Measurements from ENCODE around the gene RAB17.

Gene RAB17

GRCh38 chr2:237547841-237548416 lies 42.6 kb downstream of the RAB17 start:
- H3K9me3 ChIP-seq: no peaks in the 10 kb centered on the region
- TF ChIP-seq, protein P1, sequence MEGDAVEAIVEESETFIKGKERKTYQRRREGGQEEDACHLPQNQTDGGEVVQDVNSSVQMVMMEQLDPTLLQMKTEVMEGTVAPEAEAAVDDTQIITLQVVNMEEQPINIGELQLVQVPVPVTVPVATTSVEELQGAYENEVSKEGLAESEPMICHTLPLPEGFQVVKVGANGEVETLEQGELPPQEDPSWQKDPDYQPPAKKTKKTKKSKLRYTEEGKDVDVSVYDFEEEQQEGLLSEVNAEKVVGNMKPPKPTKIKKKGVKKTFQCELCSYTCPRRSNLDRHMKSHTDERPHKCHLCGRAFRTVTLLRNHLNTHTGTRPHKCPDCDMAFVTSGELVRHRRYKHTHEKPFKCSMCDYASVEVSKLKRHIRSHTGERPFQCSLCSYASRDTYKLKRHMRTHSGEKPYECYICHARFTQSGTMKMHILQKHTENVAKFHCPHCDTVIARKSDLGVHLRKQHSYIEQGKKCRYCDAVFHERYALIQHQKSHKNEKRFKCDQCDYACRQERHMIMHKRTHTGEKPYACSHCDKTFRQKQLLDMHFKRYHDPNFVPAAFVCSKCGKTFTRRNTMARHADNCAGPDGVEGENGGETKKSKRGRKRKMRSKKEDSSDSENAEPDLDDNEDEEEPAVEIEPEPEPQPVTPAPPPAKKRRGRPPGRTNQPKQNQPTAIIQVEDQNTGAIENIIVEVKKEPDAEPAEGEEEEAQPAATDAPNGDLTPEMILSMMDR (IDR thresholded peaks at IDR 0.05): no peak
- peaks cover 0 to 23% of the 10 kb centered on the region in 2 donors for H3K27me3 ChIP-seq
- DNase-seq: peak in 1 of 2 donors; percentile 46
- H3K4me3 ChIP-seq: no peak overlapping the region
- peaks cover 0 to 30% (median 0%) of the 10 kb centered on the region in 3 donors for H3K36me3 ChIP-seq
- intact Hi-C loops (cut with DNase I; ENCODE audit: low total_unique reads): no loop called here
- no peak overlapping the region for H3K27ac ChIP-seq
- H3K4me1 ChIP-seq: no peaks in the 10 kb centered on the region

DNA sequence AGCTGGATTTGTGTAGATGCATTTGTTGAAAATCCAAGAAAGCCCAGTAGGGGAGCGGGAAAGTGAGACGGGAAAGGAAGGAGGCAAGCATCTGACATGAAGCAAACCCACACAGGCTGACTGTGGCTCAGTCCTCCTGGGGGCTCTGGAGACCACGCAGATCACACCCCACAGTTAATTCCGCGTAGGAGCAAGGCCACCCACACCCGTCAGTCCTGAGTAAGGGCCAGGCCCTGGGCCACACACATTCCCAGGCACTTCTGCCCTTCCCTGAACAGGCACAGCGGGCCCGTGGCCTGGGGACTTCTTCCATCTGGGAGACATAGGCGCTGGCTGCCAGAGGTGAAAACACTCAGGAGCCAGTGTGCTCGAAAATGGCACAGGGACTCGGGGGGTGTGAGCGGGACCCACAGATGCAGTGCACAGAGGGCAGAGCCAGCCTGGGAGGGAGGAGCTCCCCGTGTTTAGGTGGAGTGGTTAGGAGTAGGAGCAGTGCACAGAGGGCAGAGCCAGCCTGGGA lies 43.6 kb downstream of the RAB17 start:
- TF ChIP-seq, protein P1 (IDR thresholded peaks at IDR 0.05): no peak
- peaks cover 0 to 28% of the 10 kb centered on the region in 2 donors for H3K27me3 ChIP-seq
- peaks cover 0 to 28% (median 0%) of the 10 kb centered on the region in 3 donors for H3K36me3 ChIP-seq
- no peak overlapping the region for H3K4me3 ChIP-seq
- no peak overlapping the region for H3K27ac ChIP-seq
- intact Hi-C loops (cut with DNase I; ENCODE audit: low total_unique reads): no loop called here
- DNase-seq: peak in 1 of 2 donors; percentile 55
- no peaks in the 10 kb centered on the region for H3K9me3 ChIP-seq
- H3K4me1 ChIP-seq: no peaks in the 10 kb centered on the region

- Histone ChIP-seq H3K27me3 (peaks cover 0 to 35% of the 10 kb centered on the region in 2 donors), H3K4me3 (no peak overlapping the region), H3K9me3 (no peaks in the 10 kb centered on the region), H3K36me3 (peaks cover 0 to 29% (median 0%) of the 10 kb centered on the region in 3 donors), H3K27ac (no peak overlapping the region), H3K4me1 (no peaks in the 10 kb centered on the region)
- DNase-seq: peak in 1 of 2 donors; percentile 47
- TF ChIP-seq, protein P1 (IDR thresholded peaks at IDR 0.05): no peak
- intact Hi-C loops (cut with DNase I; ENCODE audit: low total_unique reads): no loop called here
Measured at GRCh38 chr2:237546040-237546875, 44.3 kb downstream of the RAB17 start.

DNA sequence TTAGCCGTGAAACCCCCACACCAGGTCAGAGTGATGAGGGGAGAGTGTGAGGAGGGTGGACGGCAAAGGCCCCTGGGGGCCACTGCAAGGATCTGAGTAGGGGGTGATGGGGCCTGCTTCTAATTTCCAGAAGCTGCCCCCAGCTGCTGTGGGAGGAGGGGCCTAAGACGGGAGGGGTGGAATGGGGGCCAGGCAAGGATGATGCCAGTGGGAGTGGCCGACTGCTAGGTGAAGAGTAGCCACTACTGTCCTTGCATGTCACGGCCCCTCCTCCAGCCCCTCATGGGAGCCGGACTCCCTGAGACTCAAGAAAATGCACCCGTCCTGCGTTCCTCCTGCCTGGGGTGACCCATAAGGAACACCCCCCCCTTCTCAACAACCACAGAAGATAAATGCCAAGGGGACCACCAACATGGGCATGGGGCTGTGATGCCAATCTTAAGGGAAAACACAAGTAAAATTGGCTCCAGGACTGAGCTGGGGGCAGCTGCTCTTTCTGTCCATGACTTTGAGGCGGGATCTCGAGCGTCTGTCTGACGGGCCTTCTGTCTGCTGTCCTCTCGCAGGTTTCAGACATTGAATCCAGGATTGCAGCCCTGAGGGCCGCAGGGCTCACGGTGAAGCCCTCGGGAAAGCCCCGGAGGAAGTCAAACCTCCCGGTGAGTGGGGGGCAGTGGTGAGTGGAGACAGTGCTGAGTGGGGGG lies 48.4 kb downstream of the RAB17 start:
- no peaks in the 10 kb centered on the region for H3K9me3 ChIP-seq
- peaks cover 0 to 25% (median 0%) of the 10 kb centered on the region in 3 donors for H3K36me3 ChIP-seq
- intact Hi-C loops (cut with DNase I; ENCODE audit: low total_unique reads): no loop called here
- no peak for DNase-seq
- no peak overlapping the region for H3K4me3 ChIP-seq
- H3K27me3 ChIP-seq: peaks cover 0 to 27% of the 10 kb centered on the region in 2 donors
- TF ChIP-seq, protein P1 (IDR thresholded peaks at IDR 0.05): no peak
- H3K4me1 ChIP-seq: no peaks in the 10 kb centered on the region
- no peak overlapping the region for H3K27ac ChIP-seq

DNA sequence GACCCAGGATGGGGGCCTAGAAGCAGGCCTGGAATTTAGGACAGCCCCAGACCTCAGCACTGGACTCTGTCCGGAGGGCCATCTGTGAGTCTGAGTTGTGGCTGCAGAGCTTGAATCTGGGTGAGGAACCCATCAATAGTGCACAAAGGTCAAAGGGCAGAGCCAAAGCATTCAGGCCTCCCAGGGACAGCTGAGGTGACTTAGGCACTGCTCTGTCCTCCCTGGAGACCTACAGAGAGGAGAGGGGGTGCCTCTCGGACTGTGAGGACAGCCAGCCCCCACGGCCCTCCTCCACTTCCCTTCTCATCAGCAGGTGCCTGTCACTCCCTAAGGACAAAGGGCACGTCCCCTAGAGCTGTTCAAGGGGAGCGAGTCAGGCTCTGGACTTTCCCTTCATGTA lies 49.3 kb downstream of the RAB17 start:
- H3K27me3 ChIP-seq: peaks cover 0 to 23% of the 10 kb centered on the region in 2 donors
- no peaks in the 10 kb centered on the region for H3K4me1 ChIP-seq
- intact Hi-C loops (cut with DNase I; ENCODE audit: low total_unique reads): no loop called here
- no peak for DNase-seq
- TF ChIP-seq, protein P1 (IDR thresholded peaks at IDR 0.05): no peak
- no peak overlapping the region for H3K27ac ChIP-seq
- H3K36me3 ChIP-seq: peaks cover 0 to 30% (median 0%) of the 10 kb centered on the region in 3 donors
- no peak overlapping the region for H3K4me3 ChIP-seq
- H3K9me3 ChIP-seq: no peaks in the 10 kb centered on the region

Data from tibial artery (tissue), 4 donors.